NCI-H748 treated with DMSO at 0.1 percent for 48 hours (cell line): ENCODE results near the gene CCDC57.

ENCODE experiments used
- DNase-seq: peaks from one replicate; lab custom pipeline; 2025; lab: John Stamatoyannopoulos, UW

CCDC57 gene

DNA sequence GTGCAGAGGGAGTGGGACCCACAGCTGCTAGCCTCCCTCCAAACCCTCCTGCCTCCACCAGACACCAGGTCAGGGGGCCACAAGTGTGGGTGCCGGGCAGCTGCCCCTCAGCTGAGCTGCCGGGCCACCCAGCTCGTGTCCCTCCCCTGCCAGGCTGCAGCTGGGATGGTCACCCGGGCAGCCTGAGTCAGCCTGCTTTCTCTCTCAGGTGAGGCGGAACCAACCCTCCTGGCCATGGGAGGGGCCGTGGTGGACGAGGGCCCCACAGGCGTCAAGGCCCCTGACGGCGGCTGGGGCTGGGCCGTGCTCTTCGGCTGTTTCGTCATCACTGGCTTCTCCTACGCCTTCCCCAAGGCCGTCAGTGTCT lies 23.1 kb upstream of the CCDC57 start:
- DNase-seq, result no peak

DNA sequence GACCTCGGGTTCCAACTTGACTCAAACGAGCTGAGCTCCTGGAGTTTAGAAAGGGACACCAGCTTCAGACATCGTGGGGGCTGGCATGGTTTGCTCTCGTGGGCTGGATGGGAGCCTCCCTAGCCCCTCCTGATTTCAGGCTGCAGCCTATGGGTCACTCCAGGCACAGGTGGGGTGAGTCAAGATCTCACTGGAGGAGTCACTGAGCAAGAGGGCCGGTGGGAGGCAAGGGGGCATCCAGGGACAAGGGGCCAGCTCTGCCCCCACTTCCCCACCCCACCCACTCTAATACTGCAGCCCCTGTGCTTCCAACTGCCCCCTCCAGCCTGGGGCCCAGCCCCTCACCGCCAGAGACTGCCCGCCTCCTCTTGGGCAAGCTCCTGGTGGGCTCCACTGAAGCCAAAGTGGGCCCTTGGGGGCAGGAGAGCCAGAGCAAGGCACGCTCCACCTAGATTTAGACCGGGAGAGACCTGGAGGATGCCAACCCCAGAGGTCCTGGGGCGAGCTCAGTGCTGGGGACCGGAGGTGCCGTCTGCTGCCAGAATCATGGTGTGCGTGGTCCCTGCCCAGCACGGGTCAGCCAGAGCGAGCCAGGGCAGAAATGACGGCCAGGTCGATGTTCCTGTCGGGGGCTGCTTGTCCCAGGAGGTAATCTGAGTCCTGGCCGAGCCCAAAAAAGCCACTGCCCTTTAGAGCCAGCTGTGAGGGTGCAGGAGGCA lies 22.6 kb upstream of the CCDC57 start:
- DNase-seq, result no peak

DNA sequence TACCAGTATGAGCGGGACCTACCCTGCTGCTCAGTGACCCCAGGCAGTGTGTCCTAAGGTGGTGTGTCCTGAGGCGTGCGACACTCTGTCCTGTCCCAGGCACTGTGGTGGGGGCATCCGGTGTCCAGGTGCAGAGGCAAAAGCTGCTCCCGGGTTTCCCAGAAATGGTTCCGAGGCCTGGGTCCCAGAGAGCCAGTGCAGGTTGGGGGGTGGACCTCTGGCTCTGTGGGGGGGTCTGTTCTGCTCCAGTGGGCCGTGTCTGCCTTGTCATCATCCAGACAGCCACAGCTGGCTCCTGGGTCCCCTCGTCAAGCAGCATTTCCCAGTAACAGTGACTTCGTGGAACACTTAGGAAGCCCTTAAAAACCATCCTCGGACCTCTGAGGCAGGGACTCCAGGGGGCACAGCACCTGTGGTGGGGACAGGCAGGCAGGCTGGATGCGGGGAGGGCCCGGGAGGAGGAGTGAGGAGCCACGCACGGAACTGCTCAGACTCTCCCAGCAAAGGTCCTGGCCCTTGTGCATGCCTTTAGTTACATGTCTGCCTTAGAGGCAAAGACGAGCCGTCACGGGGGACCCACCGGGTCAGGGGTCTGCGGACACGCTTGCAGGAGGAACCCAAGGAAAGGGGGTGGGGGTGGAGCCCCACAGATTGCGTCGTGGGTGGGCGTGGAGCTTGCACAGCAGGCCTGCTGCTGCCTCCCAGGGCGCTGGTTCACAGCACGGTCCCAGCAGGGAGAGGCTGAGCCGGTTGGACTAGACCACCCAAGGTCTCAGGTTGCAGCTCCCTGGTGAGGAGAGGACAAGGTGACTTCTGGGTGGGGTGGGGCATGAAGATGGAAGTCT lies 21.8 kb upstream of the CCDC57 start:
- no peak for DNase-seq

DNA sequence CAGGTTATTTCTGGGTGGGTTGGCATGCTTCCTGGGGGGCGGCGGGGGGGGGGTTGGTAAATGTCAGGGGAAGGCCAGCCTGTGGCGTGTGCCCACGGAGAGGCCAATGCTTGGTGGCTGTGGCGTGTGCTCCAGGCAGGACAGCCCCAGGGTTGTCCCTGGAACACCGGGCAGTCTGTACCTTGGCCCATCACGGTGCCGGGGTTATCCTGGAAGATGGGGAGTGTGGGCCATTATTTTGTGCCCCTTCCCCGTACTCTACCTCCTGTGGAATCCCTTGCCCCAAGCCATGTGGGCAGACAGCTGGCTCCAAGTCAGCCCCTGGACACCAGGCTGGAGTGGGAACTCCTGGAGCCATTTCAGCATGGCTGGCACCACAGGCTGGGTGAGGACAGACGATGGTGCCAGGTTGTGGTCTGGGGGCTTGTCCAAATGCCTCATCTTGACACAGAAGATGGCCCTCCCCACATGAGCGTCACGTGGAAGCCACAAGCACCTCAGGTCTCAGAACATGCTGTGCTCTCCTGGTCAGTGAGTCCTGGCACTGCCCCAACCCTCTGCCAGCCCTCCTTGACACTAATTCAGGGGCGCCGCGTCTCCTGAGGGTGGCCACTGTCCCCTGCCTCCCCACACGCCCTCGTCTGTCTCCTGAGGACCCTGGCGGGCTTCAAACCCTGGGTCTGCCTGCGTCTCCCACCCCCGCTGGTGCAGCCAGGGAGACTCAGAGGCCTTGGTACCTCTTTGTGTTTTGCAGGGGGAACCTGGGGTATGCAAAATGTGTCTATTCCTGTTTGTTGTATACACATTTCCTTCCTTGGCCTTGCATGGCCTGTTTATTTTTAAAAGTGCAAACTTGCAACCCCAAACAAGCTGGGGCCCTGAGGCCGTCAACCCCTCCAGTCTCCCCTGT lies 20.5 kb upstream of the CCDC57 start:
- no peak for DNase-seq

DNA sequence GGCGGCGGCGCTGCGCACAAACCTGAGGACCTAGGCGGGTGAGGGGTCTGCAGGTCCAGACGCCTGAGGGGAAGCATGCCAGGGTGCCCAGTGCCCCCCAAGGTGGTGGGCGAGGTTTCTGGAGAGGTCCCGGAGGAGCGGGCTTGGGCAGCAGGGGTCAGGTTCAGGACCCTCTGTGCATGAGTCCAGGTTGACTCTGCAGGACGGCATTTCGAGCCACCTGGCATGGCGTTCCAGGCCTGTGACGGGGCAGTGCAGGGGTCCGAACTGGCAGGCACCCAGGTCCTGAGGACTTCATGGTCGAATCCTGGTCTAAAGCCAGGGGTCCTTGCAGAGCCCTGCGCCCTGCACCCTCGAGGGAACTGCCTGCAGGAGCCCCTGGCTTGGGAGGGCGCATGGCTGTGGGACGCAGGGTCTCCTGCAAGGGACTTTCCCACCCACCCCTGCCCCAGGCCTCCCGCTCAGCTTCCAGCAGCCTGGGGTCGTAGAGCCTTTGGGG lies 19.7 kb upstream of the CCDC57 start:
- DNase-seq, result no peak

DNA sequence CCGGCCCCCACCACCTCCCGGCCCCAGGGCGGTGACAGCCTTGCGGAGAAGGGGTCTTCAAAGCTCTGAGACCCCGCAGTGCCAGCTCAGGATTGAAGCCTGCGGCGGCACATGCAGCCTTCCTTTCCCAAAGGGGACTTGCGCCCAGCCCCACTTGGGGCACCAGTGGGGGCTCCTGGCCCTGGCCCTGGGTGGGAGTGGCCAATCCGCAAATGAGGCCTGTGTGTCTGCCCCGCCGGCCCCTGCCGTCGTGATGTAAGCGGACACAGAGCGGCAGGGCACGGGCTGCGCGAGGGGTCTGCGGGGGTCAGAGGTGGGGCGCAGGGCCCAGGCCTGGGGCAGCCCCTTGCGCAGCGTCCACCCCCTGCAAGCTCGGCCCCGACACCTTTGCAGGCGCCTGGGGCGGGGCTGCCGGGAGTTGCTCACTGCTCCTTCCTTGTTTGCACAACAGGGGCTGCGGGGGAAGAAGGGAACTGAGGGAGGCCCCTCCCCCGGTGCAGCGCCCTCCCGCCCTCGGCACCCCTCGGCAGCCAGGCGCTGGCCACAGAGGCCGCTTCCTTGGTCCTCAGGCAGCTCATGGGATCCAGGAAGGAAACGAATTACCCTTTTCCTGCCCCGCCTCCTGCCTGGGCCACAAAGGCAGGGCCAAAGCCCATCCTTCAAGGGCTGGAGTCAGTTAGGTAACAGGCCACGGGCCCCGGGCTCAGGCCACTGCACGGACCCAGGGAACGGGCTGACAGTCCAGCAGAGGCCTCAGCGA lies 19.1 kb upstream of the CCDC57 start:
- no peak for DNase-seq

DNA sequence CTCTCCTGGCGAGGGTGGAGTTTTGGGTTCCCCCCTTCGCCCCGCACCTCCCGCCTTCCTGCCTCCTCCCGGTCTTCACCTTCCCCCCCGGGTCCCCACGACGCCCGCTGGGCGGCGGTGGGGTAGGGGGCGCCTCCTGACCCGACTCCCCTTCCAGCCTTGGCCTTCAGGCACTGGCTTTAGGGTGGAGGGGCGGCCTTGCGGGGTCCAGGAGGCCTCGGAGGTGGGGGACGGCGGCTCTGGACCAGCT lies 18.6 kb upstream of the CCDC57 start:
- no peak for DNase-seq

DNA sequence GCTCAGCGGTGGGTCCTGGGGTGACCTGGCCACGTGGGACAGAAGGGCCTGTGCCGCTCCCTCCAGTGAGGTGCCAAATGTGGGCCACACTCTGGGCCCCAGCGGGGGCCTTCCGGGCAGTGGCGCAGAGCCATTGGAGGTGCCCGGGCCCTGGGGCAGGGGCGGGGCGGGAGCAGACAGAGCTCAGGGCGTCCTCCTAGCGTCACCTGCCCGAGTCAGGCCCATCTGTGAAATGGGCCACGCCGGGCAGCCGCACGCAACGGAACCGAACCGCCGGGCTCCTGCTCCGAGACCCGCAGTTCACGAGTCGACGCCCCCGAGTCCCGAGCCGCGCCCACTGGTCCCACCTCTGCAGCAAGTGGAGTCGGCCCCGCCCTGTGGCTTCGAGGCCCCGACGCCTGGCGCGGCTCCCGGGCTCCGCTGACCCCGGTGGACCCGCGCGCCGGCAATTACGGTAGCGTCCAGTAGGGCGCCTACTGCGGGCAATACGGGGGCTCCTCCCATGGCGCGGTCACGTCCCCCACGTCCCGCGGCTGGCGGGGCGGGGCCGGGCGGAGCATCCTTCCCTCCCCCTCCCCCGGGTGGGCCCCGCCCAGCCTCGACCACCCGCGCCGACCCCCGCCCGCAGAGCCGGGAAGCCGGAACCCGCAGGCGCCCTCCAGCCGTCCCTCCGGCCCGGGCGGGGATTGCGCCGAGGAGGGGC lies 18.1 kb upstream of the CCDC57 start:
- no peak for DNase-seq

DNA sequence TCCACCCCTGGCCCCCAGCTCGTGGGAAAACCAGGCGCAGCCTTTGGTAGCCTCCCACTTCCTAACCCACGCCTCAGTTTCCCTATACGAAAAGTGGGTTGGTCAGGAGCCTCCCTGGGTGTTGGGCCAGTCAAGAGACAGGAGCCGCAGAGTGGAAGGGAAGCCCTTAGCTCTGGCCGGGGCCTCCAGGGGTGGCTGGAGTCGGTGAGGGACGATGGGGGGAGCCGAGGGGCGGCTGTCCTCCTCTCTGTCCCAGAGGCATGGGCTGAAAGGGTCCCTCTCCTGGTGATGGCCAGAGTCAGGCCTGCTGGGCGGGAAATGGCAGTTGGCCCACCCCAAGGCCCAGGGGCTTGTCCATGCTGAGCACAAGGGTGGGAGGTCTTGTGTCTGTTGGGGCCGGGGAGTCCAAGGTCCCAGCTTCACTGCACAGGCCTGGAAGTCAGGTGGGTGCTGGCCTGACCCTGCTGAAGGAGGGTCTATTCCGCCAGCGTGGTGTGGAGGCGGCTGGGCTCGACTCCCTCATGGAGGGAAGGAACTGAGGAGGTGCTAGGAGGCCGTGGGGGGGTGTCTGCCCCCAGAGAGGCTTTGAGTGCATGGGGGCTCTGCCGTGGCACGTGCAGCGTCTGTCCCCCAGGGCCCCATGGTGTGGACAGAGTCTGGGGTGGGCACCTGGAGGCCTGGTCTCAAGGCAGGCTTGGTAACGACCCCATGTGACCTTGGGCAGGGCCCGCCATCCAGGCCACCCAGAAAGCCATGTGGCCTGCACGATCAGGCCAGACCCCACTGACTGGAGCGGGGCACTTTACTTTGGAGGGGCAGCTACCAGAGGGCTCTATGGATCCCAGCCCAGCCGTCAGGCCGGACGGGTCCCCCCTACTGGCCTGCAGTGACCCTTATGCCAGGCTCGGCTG lies 17.3 kb upstream of the CCDC57 start:
- DNase-seq, result no peak

DNA sequence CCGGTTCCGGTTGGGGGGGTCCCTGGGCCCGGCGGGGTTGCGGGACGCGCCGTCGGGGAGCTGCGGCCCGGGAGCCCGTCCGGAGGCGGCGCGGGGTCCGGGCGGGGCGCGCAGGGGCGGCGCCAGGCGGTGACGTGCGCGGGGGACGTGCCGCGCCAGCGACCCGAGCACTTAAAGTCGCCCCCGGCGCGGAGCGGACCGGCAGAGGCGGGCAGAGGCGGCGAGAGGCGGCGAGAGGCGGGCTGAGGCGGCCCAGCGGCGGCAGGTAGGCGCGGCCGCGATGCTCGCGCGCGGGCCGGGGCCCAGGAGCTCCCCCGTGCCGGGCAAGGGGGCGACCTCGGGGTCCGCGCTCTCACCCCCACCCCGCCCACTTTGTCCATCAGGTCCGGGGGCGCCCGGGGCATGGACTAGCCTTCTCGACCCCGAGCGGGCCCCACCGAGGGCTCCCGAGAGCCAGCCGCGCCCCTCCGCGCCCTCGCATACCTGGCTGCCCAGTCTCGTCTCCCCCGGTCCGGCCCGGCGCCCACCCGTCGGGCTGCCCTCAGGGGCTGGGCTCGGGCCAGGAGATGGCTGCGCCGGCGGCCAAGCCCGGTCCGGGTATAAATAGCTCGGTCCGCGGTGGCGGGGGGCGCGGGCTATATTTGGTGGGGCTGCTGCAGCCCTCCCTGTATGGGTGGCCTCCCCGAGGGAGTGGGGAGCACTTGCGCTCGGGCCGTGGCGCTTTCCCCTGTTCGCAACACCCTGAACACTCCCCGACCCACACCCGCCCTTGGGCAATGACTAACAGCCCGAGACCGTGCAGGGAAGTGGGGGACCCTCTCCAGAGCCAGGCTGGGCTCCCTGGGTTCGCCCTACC lies 16.4 kb upstream of the CCDC57 start, which contains the start of gene SLC16A3:
SLC16A3 (plus strand) TSS at position 201 of the 856 bp plus-strand sequence. CDS start 6,967 bp downstream, outside the sequence.
- DNase-seq, result no peak

DNA sequence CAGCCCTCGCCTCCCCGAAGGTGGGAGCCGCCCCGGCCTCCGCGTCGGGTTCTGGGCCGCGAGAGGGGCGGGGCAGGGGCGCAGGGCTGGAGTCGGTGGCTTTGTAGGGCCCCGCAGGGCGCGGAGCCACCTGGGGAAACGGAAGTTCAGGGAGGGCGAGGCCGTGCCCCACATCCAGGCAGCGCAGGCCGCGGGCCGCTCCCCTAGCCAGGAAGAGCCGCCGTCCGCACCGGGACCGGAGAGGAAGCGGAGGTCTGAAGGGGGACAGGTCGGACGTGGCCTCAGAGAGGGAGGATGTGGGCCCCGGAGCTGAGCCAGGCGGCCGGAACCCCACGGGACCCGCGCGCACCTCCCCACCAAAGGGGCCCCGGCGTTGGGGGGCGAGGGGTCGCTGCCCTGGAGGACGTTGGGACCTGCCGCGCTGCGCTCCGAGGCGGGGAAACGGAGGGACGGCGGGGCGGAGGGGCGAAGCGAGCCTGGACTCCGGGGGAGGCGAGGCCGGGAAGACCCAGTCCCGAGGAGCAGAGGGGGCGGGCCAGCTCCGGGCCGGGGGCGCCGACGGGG lies 15.7 kb upstream of the CCDC57 start:
- no peak for DNase-seq

DNA sequence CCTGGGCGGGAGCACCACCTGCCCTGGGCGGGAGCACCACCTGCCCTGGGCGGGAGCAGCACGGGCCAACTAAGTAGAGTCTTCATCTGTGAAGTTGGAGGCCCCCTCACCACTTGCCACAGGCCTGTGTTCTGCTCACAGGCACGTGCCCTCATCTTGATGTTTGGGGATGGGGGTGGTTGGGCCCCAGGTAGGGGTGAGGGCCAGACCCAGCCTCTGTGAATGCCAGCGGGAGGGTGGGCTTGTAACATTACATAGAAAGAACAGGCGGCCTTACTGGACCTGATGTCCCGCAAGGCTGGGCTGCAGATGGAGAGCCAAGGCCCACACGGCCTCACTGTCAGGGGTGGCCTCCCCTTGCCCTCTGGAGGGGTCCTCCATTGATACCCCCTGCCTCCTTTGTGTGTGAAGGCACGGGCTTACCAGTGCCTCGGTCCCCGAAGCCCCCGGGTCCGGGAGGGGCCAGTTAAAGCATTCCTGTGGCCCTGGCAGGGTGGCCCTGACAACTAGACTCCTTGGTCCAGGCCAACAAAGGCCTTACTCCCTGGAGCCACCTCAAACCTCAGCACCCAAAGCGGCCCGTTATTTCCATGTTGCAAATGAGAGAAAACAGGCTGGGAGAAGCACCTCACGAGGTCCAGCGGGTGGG lies 15.1 kb upstream of the CCDC57 start:
- DNase-seq, result no peak

DNA sequence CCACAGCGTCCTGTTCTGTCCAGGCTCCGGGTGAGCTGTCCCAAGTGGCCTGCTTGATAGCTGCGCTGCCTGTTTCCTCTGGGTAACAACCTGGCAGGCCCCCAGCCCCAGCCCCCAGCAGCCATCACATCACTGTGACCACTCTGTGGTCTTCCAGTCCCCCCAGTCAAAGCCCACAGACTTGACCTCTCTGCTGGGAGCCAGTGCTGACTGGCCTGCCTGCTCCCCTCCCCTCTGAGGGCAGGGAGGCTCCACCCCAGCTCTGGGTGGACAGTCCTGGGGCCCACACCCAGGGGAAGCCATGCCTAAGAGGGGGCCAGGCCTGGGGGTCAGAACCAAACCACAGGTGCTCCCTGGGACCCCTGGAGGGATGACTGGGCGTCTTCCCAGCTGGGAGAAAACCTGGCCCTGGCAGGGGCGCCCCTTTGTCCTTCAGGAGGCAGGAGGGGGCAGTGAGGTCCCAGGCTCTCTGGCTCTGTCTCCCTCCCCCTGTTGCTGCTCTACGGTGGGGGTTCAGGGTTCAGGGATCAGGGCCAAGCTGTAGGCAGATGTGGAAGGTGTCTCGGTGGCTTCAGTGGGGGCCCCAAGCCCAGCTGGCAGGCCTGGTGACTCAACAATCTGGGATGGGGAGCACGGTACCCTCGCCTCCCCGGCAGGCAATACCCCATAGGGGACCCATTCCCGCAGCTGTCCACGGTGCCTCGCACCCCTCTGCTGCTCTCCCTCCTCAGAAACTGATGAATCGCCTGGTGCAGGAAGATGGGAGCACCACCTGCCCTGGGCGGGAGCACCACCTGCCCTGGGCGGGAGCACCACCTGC lies 14.4 kb upstream of the CCDC57 start:
- DNase-seq, result no peak

DNA sequence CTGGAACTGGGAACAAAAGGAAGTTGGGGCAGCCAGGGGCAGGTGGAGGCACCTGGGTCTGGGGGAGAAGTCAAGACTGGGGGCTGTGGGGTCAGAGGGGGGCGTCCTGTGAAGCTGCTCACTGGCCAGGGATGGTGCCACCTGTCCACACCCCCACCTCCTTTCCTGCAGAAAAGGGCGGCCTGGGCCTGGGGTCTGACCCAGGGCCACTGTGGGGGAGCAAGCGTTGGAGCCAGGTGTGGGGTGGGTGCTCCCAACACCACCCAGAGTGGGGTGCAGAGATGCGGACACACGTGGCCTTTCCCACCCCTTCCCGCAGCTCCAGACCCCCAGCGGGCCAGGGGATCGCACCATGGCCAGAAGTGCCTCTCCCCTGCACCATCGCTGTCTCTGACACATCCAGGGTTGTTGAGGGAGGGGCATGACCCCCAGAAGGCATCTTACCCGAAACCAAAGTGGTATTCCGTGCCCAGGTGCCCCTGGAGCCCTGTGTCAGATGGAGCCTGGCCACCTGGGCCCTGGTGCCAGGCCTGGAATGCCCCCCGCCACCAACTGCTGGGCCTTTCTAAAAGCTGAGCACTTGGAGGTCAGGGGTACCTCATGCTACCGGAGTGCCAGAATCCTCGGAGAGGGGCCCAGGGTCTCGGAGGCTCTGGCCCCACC lies 13.6 kb upstream of the CCDC57 start:
- no peak for DNase-seq

DNA sequence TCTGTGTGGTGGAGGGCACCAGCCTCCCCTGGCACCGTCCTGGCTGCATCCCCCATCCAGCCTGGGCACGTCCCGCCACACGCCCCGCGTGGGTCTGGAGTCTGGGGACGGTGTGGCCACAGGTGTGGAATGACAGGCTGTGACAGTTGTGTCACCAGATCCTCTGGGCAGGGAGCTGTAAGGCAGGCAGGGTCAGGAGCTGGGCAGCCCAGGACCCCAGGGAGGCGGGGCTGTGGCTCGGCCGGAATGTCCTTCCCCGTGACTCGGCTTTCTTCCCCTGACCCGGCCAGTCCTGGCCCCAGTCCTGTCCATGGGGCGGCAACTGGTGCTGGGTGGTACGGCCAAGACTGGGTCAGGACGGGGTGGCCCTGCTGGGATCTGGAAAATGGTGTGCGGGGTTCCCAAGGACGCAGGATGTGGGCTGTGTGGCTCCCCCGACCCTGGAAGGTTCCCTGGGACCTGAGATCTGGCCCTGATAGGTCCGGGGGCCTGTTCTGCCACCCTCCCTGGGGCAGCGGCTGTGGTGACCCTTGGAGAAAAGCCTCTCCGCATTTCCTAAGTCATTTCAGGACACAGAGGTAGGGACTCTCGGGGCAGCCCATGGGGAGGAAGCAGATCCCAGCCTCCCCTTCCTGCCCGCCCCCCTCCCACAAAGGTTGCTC lies 12.9 kb upstream of the CCDC57 start:
- DNase-seq, result no peak

DNA sequence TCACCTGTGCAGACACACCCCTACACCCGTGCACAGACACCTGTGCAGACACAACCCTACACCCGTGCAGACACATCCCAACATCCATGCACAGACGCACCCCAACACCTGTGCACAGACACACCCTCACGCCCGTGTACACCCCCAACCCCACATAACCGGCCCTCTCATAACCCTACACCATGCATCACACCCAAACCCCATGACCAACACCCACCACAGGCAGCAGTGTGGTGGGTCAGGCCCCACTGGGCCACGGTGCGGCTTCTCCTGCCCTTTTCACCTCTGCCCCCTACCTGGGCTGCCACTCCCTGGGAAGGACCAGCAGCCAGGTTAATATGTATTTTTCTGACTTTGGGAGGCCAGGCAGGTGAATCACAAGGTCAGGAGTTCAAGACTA lies 12.0 kb upstream of the CCDC57 start:
- no peak for DNase-seq
